Measurements from ENCODE around the gene LAMB4.
A peak's percentile ranks its signal among the peaks of the same experiment; 100 is the strongest.

LAMB4 gene, protein sequence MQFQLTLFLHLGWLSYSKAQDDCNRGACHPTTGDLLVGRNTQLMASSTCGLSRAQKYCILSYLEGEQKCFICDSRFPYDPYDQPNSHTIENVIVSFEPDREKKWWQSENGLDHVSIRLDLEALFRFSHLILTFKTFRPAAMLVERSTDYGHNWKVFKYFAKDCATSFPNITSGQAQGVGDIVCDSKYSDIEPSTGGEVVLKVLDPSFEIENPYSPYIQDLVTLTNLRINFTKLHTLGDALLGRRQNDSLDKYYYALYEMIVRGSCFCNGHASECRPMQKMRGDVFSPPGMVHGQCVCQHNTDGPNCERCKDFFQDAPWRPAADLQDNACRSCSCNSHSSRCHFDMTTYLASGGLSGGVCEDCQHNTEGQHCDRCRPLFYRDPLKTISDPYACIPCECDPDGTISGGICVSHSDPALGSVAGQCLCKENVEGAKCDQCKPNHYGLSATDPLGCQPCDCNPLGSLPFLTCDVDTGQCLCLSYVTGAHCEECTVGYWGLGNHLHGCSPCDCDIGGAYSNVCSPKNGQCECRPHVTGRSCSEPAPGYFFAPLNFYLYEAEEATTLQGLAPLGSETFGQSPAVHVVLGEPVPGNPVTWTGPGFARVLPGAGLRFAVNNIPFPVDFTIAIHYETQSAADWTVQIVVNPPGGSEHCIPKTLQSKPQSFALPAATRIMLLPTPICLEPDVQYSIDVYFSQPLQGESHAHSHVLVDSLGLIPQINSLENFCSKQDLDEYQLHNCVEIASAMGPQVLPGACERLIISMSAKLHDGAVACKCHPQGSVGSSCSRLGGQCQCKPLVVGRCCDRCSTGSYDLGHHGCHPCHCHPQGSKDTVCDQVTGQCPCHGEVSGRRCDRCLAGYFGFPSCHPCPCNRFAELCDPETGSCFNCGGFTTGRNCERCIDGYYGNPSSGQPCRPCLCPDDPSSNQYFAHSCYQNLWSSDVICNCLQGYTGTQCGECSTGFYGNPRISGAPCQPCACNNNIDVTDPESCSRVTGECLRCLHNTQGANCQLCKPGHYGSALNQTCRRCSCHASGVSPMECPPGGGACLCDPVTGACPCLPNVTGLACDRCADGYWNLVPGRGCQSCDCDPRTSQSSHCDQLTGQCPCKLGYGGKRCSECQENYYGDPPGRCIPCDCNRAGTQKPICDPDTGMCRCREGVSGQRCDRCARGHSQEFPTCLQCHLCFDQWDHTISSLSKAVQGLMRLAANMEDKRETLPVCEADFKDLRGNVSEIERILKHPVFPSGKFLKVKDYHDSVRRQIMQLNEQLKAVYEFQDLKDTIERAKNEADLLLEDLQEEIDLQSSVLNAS (N-terminal part only)

DNA sequence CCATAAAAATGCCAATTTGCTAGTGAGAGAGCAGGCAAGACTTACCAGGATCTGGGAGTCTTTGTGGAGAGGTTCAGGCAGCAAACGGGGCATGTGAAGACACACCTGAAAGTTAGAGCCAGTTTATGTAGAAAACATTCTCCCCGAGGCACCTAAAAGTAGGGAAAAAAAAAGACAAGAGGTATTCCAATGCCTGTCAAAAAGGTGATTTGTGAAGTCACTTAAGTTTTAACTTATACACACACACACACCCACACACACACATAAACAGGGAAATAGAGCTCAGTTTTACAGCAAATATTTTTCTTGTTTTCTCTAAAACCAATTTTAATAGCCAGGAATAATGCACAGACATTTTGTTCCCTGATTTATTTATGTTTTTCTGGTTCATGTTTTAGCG lies at the start of gene LAMB4:
Gene LAMB4 (minus strand): TSS at position 101 of the 400 bp plus-strand sequence. CDS start 7,197 bp downstream, outside the sequence.
- DNase-seq (ENCODE audit: low read depth) = no peak

DNA sequence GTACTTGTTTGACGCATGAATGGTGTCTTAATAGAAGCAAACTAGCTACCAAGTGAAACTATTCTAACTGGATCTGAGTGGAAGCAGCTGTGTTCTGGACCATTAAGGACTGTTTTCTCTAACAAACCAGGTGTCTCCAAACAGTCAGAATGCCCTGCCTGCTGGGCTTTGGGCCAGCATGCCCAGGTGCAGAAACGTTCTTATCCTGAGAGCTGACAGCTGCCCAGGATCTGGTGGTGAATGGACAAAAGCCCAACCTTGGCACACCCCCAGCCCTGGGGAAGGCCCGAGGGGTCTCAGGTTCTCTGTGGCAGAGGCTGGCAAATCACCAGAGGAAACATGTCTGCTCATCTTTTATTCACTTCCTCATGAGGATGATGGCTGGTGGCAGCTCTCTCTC lies 48.2 kb upstream of the LAMB4 start:
- no peak for DNase-seq (ENCODE audit: low read depth)

DNA sequence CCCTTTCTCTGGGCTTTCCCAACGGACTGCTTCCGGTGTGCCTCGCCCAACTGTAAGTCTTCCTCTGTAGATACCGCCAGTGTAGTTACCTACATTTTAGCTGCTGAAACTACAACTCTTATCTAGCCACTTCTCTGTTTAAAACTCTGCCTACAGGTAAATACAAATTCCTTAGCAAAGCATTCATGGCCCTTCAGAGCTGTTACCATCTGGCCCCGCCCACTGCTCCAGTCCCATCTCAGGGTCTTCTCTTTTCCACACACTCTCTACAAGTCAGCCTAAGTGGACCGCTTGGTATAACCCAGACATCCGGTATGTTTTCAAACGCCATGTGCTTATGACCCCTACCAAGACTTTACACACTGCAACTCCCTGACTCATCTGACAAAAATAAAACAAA lies 41.0 kb upstream of the LAMB4 start:
- DNase-seq (ENCODE audit: low read depth) = no peak

DNA sequence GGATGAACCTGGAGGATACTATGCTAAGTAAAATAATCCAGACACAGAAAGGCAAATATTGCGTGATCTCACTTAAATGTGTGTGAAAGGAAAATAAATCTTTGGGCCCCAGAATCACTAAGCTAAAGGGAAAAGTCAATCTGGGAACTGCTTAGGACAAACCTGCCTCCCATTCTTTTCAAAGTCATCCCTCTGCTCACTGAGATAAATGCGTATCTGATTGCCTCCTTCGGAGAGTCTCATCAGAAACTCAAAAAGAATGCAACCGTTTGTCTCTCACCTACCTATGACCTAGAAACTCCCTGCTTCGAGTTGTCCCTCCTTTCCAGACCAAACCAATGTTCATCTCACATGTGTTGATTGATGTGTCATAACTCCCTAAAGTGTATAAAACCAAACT lies 40.1 kb upstream of the LAMB4 start:
- DNase-seq (ENCODE audit: low read depth) = no peak

DNA sequence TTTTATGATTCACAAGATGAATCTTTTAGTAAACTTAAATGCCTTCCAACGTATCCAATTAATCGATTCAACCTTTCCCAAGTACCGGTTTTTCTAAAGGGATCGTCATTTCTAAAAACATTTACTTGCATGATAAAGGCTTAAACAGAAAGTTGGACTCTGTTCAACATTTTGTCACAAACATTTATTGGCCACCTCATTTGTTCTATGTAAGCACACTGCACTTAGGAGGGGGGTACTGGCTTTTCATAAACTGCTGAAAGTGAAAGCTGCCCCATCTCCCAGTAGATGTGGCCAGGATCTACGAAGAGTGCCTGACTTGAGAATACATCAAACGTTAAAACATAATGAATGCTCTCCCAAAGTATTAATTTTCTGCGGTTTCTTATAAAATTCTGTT lies 37.3 kb upstream of the LAMB4 start:
- no peak for DNase-seq (ENCODE audit: low read depth)

DNA sequence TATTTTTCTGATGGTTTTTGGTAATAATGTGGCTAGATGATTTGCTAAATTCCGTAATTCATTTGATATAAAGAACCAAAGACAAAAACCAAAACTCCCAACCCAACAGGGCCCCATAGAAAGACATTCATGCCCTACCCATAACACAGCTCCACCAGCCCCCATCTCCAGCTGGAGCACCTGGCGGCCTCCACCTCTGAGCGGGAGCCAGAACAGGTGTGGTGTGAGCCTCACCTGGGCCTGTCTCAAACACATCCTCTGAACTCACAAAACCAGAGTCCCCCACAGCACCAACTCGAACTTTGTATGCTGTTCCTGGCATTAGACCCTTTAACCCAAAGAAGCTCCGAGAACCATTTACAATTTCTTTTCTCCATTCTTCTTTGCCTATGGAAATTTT lies 36.5 kb upstream of the LAMB4 start:
- no peak for DNase-seq (ENCODE audit: low read depth)

DNA sequence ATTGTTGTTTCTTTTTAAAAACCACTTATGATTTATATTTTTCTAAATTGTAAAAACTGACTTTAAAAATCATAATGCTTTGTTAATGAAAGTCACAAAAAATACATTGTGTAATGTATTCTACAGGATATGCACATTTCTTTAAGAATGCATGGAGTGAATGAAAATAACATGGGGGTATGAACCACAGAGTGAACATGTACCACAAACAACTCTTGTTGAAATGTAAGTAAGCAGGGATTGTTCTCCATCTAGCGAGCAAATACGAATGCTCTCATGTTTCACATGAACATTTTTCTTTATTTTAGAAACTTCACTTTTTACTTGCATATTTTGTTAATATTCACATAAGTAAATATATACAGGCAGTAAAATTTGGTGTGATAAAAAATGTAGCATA lies 35.6 kb upstream of the LAMB4 start:
- peak; percentile 7 for DNase-seq (ENCODE audit: low read depth)

DNA sequence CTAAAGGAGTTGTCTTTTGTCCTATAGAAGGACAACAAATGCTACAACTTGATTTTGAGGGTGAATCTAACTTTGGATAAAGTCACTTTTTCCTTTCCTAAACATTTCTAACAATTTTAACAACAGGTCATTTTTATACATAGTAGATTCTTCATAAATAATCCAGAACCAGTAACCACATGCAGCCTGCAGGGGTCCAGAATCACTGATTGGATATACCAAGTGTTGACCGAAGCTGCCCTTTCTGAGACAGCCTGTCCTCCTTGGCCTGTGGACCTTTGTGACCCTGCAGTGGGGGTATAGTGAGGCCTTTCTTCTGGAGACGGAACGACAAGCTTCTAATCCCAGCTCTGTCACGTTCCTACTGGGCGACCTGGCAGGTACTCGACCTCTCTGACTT lies 34.8 kb upstream of the LAMB4 start:
- DNase-seq (ENCODE audit: low read depth) = no peak

DNA sequence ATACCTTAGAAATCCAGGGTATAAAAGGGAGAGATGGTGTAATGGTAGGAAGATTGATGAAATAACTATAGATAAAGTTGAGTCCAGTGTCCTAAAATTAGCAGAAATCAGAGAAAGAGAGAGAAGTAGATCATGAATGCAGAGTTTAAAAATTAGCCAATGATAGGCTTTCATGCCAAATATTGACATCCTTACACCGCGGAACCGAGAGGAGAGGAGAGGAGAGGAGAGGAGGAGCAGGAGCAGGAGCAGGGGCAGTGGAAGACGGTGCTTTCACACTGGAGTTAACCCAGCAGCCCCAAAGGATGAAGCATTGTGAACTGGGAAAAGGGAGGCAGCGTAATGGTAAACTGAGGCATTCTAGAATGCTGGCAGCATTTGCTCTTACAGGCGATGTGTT lies 34.2 kb upstream of the LAMB4 start:
- no peak for DNase-seq (ENCODE audit: low read depth)

DNA sequence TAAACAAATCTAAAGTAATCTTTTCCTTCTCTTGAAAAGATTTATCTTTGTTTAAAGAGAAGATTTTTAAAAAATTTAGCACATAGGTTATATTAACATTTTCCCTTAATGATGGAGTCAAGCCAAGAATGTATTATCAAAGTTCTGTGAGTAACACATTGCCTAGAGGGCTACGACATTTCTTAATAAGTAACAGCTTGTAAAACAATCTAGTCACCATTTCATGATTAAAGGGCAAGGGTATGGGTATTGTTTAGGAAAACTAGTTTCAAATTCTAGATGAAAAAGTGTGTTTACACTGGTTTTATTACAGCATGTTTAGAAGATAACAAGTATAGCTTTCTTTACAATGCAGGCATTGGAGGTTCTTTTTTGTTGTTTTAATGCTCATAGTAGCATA lies 28.6 kb upstream of the LAMB4 start:
- DNase-seq (ENCODE audit: low read depth) = no peak

DNA sequence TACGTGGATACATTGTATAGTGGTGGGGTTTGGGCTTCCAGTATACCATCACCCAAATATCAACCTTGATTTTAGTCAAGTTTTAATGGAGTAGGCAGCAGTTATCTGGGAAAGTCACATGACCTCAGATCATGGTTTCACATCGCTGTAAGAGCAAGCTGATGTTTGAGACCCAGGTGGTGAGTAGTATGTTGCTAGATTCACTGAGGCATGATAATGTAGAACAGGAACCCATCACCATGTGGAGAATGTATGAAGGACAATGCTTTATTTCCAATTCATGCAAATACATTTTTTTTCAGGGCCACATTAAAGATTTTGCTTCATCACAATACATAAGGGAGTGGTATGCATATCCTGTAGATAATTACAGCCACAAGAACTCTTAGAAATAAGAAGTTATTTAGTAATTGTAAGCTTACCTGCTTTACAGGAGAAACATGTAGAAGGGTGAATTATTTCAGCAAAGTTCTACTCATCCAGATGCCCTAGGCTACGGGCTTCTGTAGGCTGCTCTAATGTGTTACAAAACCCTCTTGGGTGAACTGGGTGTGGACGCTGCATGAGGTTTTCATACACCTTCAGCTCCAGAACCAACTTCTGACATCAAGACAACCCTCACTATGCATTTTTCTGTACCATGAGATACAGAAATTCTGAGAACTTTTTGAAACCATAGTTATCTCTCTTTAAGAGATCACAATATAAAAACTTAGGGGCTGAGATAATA lies 27.6 kb upstream of the LAMB4 start:
- no peak for DNase-seq (ENCODE audit: low read depth)

DNA sequence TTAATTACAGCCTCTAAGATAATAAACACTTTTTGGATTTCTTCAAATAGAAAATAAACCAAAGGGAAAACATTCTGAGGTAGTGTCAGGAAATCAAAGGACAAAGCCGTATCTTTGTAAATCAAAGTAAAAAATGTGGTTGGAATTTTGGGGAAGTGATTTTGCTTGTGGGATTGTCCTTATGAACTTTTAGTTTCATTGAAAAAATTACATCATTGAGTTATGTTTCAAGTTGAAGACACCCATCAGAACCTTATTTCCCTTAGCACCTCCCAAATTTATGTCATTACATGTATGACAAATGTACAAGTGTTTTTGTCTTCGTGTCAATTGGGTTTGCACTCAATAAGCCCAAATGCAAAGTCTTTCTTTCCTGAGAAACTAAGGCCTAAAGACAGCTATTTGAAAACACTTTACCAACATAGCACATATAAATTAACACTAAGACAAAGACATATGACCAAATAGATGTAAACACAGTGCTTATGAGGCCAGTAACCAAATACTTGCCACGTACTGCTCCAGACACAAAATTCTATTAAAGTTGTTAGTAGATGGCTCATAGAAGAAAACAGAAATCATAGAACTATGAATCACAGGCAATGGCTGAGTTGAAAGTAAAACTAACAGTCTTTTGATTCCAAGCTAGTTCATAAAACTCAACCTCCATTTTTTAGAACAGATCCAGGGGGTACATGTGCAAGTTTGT lies 26.9 kb upstream of the LAMB4 start:
- no peak for DNase-seq (ENCODE audit: low read depth)

DNA sequence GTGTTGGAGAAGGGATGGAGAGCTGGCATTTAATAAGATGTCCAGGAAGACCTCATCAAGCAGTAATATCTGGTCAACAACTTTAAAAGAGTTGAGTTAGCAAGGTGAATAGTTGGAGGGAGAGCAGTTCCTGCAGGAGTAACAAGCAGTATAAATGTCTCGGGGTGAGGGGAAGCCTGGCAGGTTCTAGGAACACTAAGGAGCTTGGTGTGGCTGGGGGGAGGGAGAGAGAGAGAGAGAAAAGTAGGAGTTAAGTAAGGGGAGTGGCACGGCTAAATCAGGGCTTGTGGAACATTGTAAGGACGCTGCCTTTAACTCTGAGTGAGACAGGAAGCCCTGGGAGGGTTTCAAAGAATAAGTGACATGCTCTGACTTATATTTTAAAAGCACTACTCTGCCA lies 22.0 kb upstream of the LAMB4 start:
- DNase-seq (ENCODE audit: low read depth) = no peak

DNA sequence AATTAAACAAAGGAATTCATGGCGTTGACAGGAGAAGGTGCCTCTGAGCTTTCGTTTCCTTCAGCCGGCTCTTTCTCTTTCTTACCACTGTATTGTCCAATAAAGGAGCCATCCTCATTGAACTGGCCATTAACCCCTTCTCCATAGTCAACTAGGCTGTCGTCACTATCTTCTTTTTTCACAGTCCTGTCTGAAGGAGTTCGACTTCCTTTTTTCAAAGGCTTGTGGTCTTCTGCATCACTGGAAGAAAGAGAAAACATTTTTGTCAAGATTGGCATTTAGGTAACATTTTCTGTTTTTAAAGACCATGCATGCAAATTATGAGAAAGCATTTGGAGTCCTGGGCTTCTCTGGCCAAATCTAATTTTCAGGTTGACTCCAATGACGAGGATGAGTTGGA lies 19.7 kb upstream of the LAMB4 start:
- DNase-seq (ENCODE audit: low read depth) = no peak

DNA sequence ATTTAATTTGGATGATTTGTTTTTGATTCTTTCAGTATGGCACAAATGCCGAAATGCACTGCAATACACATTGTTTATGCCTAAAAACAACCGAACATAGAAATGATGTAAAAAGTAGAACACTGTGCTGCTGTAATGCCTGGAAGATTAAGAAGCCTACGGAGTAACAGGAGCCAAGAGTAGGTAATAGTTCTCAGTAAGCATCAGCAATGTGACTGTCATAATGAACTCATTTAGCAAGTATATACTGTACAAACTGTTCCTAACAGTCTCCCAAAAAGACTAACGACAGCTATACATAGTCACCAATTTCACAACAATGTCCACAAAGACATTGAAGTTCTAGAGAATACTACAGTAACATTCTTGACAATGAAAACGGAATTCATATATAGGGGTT lies 19.0 kb upstream of the LAMB4 start:
- DNase-seq (ENCODE audit: low read depth) = no peak

DNA sequence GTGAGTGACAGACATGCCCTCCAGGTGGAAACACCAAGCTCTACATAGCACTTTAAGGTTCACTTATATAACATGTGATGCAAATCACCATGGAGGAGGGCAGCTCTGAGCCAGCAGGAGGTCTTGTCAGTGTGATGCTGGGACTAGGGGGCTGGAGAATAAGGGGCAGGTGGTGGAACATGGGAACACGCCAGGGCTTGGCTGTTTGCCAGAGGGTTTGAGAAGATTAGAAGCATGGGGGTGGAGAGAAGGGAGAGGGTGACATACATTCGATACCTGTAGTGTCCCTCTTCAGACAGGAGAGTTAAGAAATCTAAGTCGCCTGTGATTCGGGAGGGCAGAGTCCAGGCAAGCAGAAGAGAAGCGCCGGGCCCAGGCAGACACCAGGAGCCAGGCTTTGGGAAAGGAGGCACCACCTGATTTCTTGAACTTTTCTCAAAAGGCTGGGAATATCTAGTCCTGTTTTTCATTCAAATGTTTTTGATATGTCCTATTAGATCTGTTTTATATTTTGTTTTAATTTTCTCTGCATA lies 16.9 kb upstream of the LAMB4 start:
- no peak for DNase-seq (ENCODE audit: low read depth)

DNA sequence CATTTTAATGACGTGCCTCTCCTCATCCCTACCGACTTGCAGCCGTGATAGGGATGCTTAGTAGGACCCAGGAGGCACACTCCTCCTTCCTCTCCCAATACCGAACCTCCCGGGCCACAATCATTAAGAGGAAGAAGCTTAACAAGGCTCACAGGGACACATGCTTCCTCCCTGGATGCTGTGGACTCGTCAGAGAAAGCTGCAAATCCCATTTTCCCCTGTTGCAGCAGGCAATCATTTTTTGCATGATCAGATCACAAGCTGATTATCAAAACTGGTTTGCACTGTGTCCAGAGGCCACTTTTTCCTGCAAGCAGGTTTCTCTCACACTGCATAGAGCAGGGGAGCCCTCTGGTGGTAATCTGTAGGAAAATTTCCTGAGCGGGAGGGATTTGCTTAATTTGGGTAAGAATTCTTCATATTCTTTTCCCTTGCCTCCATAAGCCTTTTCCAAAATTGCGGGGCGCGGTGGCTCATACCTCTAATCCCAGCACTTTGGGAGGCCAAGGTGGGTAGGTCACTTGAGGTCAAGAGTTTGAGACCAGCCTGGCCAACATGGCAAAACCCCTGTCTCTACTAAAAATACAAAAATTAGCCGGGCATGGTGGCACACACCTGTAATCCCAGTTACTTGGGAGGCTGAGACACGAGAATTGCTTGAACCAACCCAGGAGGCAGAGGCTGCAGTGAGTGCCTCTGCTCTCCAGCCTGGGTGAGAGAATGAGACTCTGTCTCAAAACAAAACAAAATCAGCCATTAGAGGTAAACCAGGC lies 16.1 kb upstream of the LAMB4 start:
- peak; percentile 76 for DNase-seq (ENCODE audit: low read depth)

DNA sequence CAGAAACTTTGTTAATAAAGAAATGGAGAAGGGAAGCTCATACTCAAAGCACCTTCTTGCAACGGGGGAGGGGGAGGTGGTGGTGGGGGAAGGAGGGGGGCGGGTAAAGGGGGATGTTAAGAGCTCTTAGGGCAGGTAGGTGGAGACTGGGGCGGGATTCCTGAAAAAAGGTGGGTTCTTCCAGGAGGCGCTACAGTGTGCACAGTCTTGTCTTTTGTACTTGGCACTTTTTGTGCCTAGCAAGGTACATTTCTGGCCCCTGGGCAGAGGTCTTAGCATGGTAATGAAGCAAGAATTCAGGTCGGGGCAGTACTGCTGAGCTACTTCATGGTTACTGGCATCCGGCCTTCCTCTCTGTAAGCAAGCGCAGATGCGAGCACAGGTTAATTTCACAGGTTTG lies 15.2 kb upstream of the LAMB4 start:
- DNase-seq (ENCODE audit: low read depth) = no peak

DNA sequence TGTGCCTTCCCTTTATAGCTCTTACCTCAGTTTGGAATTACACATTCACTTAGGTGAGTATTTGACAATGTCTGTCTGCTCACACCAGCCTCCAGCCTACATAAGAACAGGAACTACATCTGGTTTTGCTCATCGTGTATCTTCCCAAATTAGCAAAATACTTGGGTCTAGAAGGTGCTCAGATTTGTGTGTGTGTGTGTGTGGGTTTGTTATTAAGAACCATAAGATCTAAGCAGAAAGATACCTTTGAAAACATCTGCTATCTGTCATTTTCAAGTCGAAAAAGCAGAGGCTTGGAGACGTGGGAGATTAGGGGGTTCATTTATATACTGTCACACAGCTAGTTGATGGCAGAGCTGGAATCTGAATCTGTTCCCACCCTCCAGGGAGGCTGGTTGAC lies 14.8 kb upstream of the LAMB4 start:
- no peak for DNase-seq (ENCODE audit: low read depth)
